Transverse colon (tissue), 4 donors: ENCODE measurements around the gene FTCD.

Experiments used
- CTCF ChIP-seq, 5 experiments: fragments of 200-600 bp in 3 of 5; fragments of 450-650 bp in 2 of 5; sonication (generic) in 3 of 5; IDR thresholded peaks; 1 replicate in 2 of 5; 2 replicates in 3 of 5; pipeline ENCODE4 v1.5.1; 2016 to 2017; ENCODE audit warnings: antibody characterized with exemption in 5 of 5, inconsistent platforms in 3 of 5, mild to moderate bottlenecking in 2 of 5, moderate library complexity in 1 of 5
- EP300 ChIP-seq: sonication (generic); formaldehyde crosslinking; IDR thresholded peaks from one replicate; pipeline ENCODE4 v1.6.1; 2017; ENCODE audit warnings: antibody characterized with exemption, low read depth
- POLR2A ChIP-seq: fragments of 450-650 bp; IDR thresholded peaks from one replicate; pipeline ENCODE4 v1.6.1; 2016; ENCODE audit warnings: antibody characterized with exemption, mild to moderate bottlenecking, moderate library complexity
- POLR2AphosphoS5 ChIP-seq, 3 donors: sonication (generic); formaldehyde crosslinking; IDR thresholded peaks; one replicate each; pipeline ENCODE4 v1.6.1; 2016; ENCODE audit warnings: antibody characterized with exemption in 3 of 3

- TF ChIP-seq CTCF (IDR thresholded peaks at IDR 0.05): no peak
- TF ChIP-seq POLR2A: no peak
- TF ChIP-seq POLR2AphosphoS5 (IDR thresholded peaks at IDR 0.05): no peak
- no peak for TF ChIP-seq EP300
Observed at GRCh38 chr21:46141767-46142581, 13.4 kb downstream of the FTCD start.
